Tibial nerve (tissue), 4 donors: ENCODE results near the gene CLEC9A.

ENCODE experiments used
- EP300 ChIP-seq, 2 donors: sonication (generic); formaldehyde crosslinking; IDR thresholded peaks; one replicate each; pipeline ENCODE4 v1.6.1; 2017; ENCODE audit warnings: antibody characterized with exemption in 2 of 2, mild to moderate bottlenecking in 1 of 2
- POLR2A ChIP-seq, 2 donors: fragments of 450-650 bp; IDR thresholded peaks; one replicate each; pipeline ENCODE4 v1.6.1; 2017; ENCODE audit warnings: antibody characterized with exemption in 2 of 2, mild to moderate bottlenecking in 2 of 2, moderate library complexity in 2 of 2
- TF ChIP-seq, protein P1 (sequence below), 5 experiments: fragments of 200-600 bp in 3 of 5; fragments of 450-650 bp in 2 of 5; sonication (generic) in 3 of 5; IDR thresholded peaks; one replicate each; pipeline ENCODE4 v1.5.1; 2016 to 2019; ENCODE audit warnings: antibody characterized with exemption in 5 of 5, mild to moderate bottlenecking in 3 of 5, moderate library complexity in 2 of 5

DNA sequence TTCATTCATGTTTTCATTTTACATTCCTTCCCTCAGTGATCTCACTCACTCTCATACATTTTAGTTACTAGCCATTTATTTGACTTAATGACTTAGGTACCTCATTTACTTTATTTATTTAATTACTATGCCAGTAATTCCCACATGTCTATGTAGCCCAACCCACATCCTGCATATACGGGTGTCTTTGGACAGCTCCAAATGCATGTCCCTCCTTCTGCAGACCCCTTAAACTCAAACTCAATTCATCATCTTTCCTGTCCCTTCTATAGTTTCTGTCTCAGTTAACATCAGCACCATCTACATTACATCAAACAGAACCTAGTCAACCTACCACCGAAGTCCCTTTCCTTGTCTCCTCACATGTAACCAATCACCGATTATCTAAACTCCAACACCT, 65.5 kb downstream of the CLEC9A start:
- TF ChIP-seq, protein P1, sequence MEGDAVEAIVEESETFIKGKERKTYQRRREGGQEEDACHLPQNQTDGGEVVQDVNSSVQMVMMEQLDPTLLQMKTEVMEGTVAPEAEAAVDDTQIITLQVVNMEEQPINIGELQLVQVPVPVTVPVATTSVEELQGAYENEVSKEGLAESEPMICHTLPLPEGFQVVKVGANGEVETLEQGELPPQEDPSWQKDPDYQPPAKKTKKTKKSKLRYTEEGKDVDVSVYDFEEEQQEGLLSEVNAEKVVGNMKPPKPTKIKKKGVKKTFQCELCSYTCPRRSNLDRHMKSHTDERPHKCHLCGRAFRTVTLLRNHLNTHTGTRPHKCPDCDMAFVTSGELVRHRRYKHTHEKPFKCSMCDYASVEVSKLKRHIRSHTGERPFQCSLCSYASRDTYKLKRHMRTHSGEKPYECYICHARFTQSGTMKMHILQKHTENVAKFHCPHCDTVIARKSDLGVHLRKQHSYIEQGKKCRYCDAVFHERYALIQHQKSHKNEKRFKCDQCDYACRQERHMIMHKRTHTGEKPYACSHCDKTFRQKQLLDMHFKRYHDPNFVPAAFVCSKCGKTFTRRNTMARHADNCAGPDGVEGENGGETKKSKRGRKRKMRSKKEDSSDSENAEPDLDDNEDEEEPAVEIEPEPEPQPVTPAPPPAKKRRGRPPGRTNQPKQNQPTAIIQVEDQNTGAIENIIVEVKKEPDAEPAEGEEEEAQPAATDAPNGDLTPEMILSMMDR (IDR thresholded peaks at IDR 0.05), result no peak
- no peak for TF ChIP-seq POLR2A (IDR thresholded peaks at IDR 0.05)
- TF ChIP-seq EP300 (IDR thresholded peaks at IDR 0.05), result no peak
